Brain microvascular endothelial cell (primary cell): Measurements from ENCODE around the gene ATP5PO.

Source experiments
- DNase-seq: peaks from one replicate; pipeline ENCODE4 v3.0.0-alpha.2; 2020
- H3K27ac ChIP-seq: fragments of 250-450 bp; sonication (Bioruptor Pico); 2 replicates; pipeline ENCODE4 v1.5.1; 2020; ENCODE audit warnings: mild to moderate bottlenecking, moderate library complexity
- H3K27me3 ChIP-seq: fragments of 250-450 bp; sonication (Bioruptor Pico); replicated peaks from 2 replicates; pipeline ENCODE4 v1.5.1; 2020; ENCODE audit warnings: mild to moderate bottlenecking
- H3K36me3 ChIP-seq: fragments of 250-450 bp; sonication (Bioruptor Pico); replicated peaks from 2 replicates; pipeline ENCODE4 v1.5.1; 2020; ENCODE audit warnings: mild to moderate bottlenecking
- H3K4me3 ChIP-seq: 2 replicates; pipeline ENCODE4 v1.5.1; 2011; ENCODE audit warnings: low read depth, mild to moderate bottlenecking, control low read depth, low read length, moderate library complexity
- CTCF ChIP-seq: IDR thresholded peaks from 2 replicates; pipeline ENCODE4 v1.5.1; 2011; ENCODE audit warnings: low read depth, mild to moderate bottlenecking, moderate library complexity, low read length, control low read depth, inconsistent platforms; ENCODE audit errors: missing control alignments
- in situ Hi-C: cut with HindIII; loops from 2 replicates; pipeline ENCODE4 v1.10.0; 2017; ENCODE audit warnings: low sequenced_read_pairs, low pct_ligation_motif_present

ATP5PO gene

GRCh38 chr21:33943293-33943692, 27.7 kb upstream of the ATP5PO start:
- in situ Hi-C loops: no loop called here
- Histone ChIP-seq H3K27ac (no peak overlapping the region), H3K27me3 (no peaks in the 10 kb centered on the region), H3K4me3 (no peak overlapping the region), H3K36me3 (no peaks in the 10 kb centered on the region)
- no peak for DNase-seq
- TF ChIP-seq CTCF: no peak

- no peaks in the 10 kb centered on the region for H3K27me3 ChIP-seq
- H3K36me3 ChIP-seq: no peaks in the 10 kb centered on the region
- in situ Hi-C loops: no loop called here
- no peak overlapping the region for H3K4me3 ChIP-seq
- DNase-seq: no peak
- H3K27ac ChIP-seq: no peak overlapping the region
- no peak for TF ChIP-seq CTCF
Observed at GRCh38 chr21:33942426-33942825, 26.8 kb upstream of the ATP5PO start.

- H3K36me3 ChIP-seq: no peaks in the 10 kb centered on the region
- H3K4me3 ChIP-seq: no peak overlapping the region
- peak; percentile 28 for DNase-seq
- in situ Hi-C loops: no loop called here
- H3K27ac ChIP-seq: peak overlapping the region; percentile 74
- no peak for TF ChIP-seq CTCF
- H3K27me3 ChIP-seq: no peaks in the 10 kb centered on the region
Observed at GRCh38 chr21:33940881-33941245, 25.3 kb upstream of the ATP5PO start.

- no peak for TF ChIP-seq CTCF
- Histone ChIP-seq H3K36me3 (no peaks in the 10 kb centered on the region), H3K27me3 (no peaks in the 10 kb centered on the region), H3K27ac (peak overlapping the region; percentile 74), H3K4me3 (no peak overlapping the region)
- in situ Hi-C loops: no loop called here
- peak; percentile 65 for DNase-seq
Observed at GRCh38 chr21:33940164-33940880, 24.7 kb upstream of the ATP5PO start.

GRCh38 chr21:33939226-33939625, 23.6 kb upstream of the ATP5PO start:
- no peak for DNase-seq
- in situ Hi-C loops: no loop called here
- Histone ChIP-seq H3K4me3 (no peak overlapping the region), H3K27me3 (no peaks in the 10 kb centered on the region), H3K36me3 (no peaks in the 10 kb centered on the region), H3K27ac (no peak overlapping the region)
- no peak for TF ChIP-seq CTCF

- Histone ChIP-seq H3K27ac (no peak overlapping the region), H3K36me3 (no peaks in the 10 kb centered on the region), H3K4me3 (no peak overlapping the region), H3K27me3 (no peaks in the 10 kb centered on the region)
- in situ Hi-C loops: no loop called here
- TF ChIP-seq CTCF: no peak
- no peak for DNase-seq
Observed at GRCh38 chr21:33938381-33938780, 22.8 kb upstream of the ATP5PO start.
